ENCODE results near the gene ZNF281. TPM values are rescaled to one million over a fixed set of nuclear protein-coding genes. Genes with fewer than 3 reads are reported as not detected.
"Not testable (repeated sequence)": the region's sequence is repeated elsewhere in the genome, so short reads cannot be mapped to it uniquely, and the experiment has no call there.

The ZNF281 gene
- total RNA-seq, 1 donor from 2014 or later = 25.3 TPM

DNA sequence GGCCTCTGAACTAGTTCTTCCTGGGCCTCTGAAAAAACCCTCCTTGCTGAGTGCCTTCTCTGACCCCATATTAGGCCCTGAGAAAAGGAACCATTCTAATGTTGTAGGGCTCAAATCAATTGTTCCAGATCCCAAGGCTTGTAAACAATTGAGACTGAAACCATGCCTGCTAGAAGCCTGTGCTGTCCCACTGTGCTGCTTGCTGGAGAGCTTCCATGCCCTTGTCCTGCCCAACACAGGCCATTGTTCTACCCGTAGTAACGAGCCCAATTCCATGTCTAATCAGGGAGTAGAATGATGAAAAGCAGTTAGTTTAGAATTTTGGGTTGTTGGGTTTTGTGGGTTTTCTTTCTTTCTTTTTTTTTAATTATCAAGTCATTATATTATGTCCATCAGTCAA lies 47.4 kb downstream of the ZNF281 start:
- no peak for DNase-seq (ENCODE audit: low read depth)
- no peaks in the 10 kb centered on the region for H3K27me3 ChIP-seq (ENCODE audit: control insufficient read depth, insufficient read depth, low read length)
- TF ChIP-seq, protein P1, sequence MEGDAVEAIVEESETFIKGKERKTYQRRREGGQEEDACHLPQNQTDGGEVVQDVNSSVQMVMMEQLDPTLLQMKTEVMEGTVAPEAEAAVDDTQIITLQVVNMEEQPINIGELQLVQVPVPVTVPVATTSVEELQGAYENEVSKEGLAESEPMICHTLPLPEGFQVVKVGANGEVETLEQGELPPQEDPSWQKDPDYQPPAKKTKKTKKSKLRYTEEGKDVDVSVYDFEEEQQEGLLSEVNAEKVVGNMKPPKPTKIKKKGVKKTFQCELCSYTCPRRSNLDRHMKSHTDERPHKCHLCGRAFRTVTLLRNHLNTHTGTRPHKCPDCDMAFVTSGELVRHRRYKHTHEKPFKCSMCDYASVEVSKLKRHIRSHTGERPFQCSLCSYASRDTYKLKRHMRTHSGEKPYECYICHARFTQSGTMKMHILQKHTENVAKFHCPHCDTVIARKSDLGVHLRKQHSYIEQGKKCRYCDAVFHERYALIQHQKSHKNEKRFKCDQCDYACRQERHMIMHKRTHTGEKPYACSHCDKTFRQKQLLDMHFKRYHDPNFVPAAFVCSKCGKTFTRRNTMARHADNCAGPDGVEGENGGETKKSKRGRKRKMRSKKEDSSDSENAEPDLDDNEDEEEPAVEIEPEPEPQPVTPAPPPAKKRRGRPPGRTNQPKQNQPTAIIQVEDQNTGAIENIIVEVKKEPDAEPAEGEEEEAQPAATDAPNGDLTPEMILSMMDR (IDR thresholded peaks at IDR 0.05; ENCODE audit: insufficient read depth, low read length, poor library complexity, severe bottlenecking) = no peak

DNA sequence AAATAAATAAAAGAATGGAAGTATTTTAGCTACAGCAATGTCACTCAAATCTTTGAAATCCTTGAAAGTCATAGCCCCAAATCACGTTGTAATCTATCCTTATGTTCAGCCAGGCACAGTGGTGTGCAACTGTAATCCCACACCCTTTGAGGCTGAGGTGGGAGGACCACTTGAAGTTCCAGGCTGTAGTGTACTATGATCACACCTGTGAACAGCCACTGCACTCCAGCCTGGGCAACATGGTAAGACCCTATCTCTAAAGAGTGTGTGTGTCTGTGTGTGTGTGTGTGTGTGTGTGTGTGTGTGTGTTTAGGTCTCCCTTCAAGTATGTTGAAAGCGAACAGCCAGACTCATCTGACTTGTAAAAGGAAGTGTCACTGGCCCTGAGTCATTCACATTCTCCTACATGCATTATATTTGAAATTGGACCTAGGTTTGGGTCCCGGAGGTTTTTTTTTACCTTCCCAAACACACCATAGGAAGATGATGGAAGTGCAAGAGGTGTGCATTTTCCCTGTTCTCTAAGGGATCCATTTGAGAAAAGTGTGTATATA lies 50.1 kb downstream of the ZNF281 start:
- H3K36me3 ChIP-seq (ENCODE audit: control insufficient read depth, insufficient read depth, low read length) = no peaks in the 10 kb centered on the region
- H3K4me3 ChIP-seq (ENCODE audit: low read depth, low read length) = no peak overlapping the region
- no peak for DNase-seq (ENCODE audit: low read depth)
- no peaks in the 10 kb centered on the region for H3K27me3 ChIP-seq (ENCODE audit: control insufficient read depth, insufficient read depth, low read length)
- TF ChIP-seq, protein P1 (IDR thresholded peaks at IDR 0.05; ENCODE audit: insufficient read depth, low read length, poor library complexity, severe bottlenecking) = no peak

More for the DNA sequence above, 47.4 kb downstream of the ZNF281 start:
- no peaks in the 10 kb centered on the region for H3K36me3 ChIP-seq (ENCODE audit: control insufficient read depth, insufficient read depth, low read length)
- no peak overlapping the region for H3K4me3 ChIP-seq (ENCODE audit: low read depth, low read length)

DNA sequence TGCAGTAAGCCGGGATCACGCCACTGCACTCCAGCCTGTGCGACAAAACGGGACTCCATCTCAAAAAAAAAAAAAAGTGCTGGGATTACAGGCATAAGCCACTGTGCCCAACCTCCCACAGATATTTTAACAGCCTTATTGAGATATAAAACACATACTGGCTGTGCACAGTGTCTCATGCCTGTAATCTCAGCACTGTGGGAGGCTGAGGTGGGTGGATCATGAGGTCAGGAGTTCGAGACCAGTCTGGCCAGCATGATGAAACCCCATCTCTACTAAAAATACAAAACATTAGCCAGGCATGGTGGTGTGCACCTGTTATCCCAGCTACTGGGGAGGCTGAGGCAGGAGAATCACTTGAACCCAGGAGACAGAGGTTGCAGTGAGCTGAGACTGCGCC lies 51.9 kb downstream of the ZNF281 start:
- H3K36me3 ChIP-seq (ENCODE audit: control insufficient read depth, insufficient read depth, low read length); DNase-seq (ENCODE audit: low read depth); H3K4me3 ChIP-seq (ENCODE audit: low read depth, low read length); H3K27me3 ChIP-seq (ENCODE audit: control insufficient read depth, insufficient read depth, low read length): not testable (repeated sequence)

DNA sequence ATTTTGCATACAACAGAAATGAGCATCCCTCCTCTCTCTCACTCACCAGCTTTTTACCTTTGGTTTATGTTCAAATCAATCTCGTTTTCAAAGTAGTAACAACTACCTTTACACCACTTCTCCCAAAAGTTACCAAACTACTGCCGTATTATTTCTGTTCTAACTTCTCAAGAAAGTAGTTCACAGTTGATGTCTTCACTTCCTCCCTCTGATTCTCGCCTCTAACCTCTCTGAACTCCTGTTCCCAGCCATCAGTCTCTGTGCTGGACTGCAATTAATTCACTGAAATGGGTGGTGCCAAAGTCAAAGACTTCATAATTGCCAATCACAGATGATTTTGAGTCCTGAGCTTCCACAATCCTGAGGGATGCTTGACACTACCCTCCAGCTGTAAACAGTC lies 54.0 kb downstream of the ZNF281 start:
- H3K4me3 ChIP-seq (ENCODE audit: low read depth, low read length) = no peak overlapping the region
- TF ChIP-seq, protein P1 (IDR thresholded peaks at IDR 0.05; ENCODE audit: insufficient read depth, low read length, poor library complexity, severe bottlenecking) = no peak

More for the DNA sequence above, 54.0 kb downstream of the ZNF281 start:
- Histone ChIP-seq H3K36me3 (ENCODE audit: control insufficient read depth, insufficient read depth, low read length) (no peaks in the 10 kb centered on the region), H3K27me3 (ENCODE audit: control insufficient read depth, insufficient read depth, low read length) (no peaks in the 10 kb centered on the region)
- no peak for DNase-seq (ENCODE audit: low read depth)

Other genes with a start within 250 kb of the ZNF281 start
- 1.4 and 2.0 TPM in 2 replicates for gene KIF14, start 210.7 kb upstream of the ZNF281 start, total RNA-seq

Measured in kidney epithelial cell (primary cell).